Fibroblast of skin of abdomen (primary cell): ENCODE measurements around the gene MRPL37.

Experiments
- DNase-seq: peaks from one replicate; pipeline ENCODE4 v3.0.0-alpha.2; 2013

Gene MRPL37

DNA sequence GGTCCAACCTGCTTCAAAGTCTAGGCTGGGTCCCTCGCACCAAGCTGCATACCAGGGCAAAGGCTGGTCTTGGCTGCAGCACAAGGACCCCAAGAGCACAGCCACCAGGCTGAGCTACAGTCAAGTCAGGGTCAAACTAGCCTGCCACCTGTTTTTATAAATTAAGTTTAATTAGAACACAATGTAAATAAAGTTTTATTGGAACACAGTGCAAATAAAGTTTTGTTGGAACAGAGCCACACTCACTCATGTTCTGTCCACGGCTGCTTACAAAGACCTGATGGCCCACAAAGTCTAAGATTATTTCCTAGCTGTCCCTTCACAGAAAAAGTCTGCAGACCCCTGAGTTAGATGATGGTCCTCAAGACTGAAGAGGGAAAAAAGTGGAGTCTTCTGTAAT, 66.2 kb downstream of the MRPL37 start:
- DNase-seq, result no peak

DNA sequence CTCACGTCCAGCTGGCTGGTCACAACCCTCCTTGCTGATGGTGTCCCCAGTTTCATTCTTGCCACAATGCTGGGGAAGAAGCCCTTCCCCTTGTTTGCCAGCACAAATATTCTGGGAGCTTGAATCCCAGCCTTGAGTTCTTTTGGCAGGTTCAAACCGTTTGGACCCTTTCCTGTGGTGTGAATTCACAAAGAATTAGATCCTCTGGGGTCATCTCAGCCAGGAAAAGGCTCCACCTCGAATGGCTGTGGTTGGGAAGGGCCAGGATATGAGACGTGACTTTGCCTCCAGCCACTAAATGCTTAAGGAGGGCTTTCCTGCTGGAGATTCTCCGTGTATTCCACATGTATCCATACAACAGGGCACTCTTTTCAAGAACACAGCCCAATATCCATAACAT, 66.9 kb downstream of the MRPL37 start:
- no peak for DNase-seq
